IPS-18a (cell line): ENCODE results near the gene SLC30A1.
"Not testable (repeated sequence)": the region's sequence is repeated elsewhere in the genome, so short reads cannot be mapped to it uniquely, and the experiment has no call there.

Source experiments
- H3K27ac ChIP-seq: one replicate; pipeline ENCODE4 v1.5.1; 2013; ENCODE audit warnings: low read length
- H3K27me3 ChIP-seq: one replicate; pipeline ENCODE4 v1.6.1; 2013; ENCODE audit warnings: mild to moderate bottlenecking, low read length; ENCODE audit not compliant: control insufficient read depth, insufficient read depth
- H3K36me3 ChIP-seq: one replicate; pipeline ENCODE4 v1.6.1; 2013; ENCODE audit warnings: low read depth, low read length; ENCODE audit not compliant: control insufficient read depth
- H3K4me1 ChIP-seq: one replicate; pipeline ENCODE4 v1.6.1; 2013; ENCODE audit warnings: low read depth, low read length; ENCODE audit not compliant: control insufficient read depth
- H3K4me3 ChIP-seq: one replicate; pipeline ENCODE4 v1.5.1; 2013; ENCODE audit warnings: low read length
- H3K9ac ChIP-seq: one replicate; pipeline ENCODE4 v1.6.1; 2013; ENCODE audit warnings: mild to moderate bottlenecking, low read length, moderate library complexity
- H3K9me3 ChIP-seq: one replicate; pipeline ENCODE4 v1.6.1; 2013; ENCODE audit warnings: low read depth, low read length; ENCODE audit not compliant: control insufficient read depth

The SLC30A1 gene

GRCh38 chr1:211549092-211549711 lies 29.8 kb downstream of the SLC30A1 start:
- H3K27ac ChIP-seq = no peak overlapping the region
- H3K9ac ChIP-seq = no peak overlapping the region
- no peaks in the 10 kb centered on the region for H3K36me3 ChIP-seq
- no peaks in the 10 kb centered on the region for H3K9me3 ChIP-seq
- peaks cover 10% of the 10 kb centered on the region for H3K4me1 ChIP-seq
- H3K4me3 ChIP-seq = no peak overlapping the region
- no peaks in the 10 kb centered on the region for H3K27me3 ChIP-seq

GRCh38 chr1:211548321-211549091 lies 30.5 kb downstream of the SLC30A1 start:
- Histone ChIP-seq H3K4me1 (peaks cover 10% of the 10 kb centered on the region), H3K27ac (no peak overlapping the region), H3K36me3 (no peaks in the 10 kb centered on the region), H3K4me3 (no peak overlapping the region), H3K9ac (no peak overlapping the region), H3K27me3 (no peaks in the 10 kb centered on the region), H3K9me3 (no peaks in the 10 kb centered on the region)

DNA sequence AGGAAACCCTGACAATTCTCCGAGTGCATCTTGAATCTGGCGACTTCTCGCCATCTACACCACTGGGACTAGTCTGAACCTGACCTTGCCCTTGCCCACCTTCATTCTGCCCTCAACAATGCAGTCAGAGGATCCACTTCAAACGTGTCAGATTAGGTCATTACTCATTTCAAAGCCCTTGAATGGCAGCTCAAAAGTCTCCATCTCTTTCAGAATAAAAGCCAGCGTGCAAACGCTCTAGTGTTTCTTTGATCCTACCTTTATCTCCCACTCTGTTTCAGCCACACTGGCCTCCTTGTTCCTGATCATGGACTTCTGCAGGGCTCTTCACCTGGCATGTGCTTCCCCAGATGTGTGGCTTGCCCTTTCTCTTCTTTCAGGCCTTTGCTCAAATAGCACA lies 31.3 kb downstream of the SLC30A1 start:
- Histone ChIP-seq H3K9ac (no peak overlapping the region), H3K36me3 (no peaks in the 10 kb centered on the region), H3K4me3 (no peak overlapping the region), H3K9me3 (no peaks in the 10 kb centered on the region), H3K27me3 (no peaks in the 10 kb centered on the region), H3K27ac (no peak overlapping the region), H3K4me1 (peaks cover 10% of the 10 kb centered on the region)

DNA sequence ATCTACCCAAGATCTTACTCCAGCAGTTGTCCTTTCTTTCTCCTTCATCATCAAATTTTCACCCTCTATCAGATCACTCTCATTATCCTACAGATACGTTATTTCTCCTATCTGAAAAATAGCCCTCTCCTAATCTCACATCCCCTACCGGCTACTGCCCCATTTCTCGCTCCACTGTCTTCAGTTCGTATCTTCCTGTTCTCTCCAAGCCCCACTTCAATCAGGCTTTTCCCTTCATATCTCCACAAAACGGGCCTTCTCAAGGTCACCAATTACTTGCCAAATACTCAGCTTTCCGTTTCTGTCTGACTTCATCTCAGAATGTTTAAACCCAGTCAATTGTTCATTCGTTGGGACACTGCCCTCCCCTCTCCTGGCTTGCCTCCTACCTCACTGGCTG lies 32.4 kb downstream of the SLC30A1 start:
- Histone ChIP-seq H3K36me3 (no peaks in the 10 kb centered on the region), H3K4me3 (no peak overlapping the region), H3K27me3 (no peaks in the 10 kb centered on the region), H3K27ac (no peak overlapping the region), H3K9me3 (no peaks in the 10 kb centered on the region), H3K4me1 (peaks cover 10% of the 10 kb centered on the region), H3K9ac (no peak overlapping the region)

DNA sequence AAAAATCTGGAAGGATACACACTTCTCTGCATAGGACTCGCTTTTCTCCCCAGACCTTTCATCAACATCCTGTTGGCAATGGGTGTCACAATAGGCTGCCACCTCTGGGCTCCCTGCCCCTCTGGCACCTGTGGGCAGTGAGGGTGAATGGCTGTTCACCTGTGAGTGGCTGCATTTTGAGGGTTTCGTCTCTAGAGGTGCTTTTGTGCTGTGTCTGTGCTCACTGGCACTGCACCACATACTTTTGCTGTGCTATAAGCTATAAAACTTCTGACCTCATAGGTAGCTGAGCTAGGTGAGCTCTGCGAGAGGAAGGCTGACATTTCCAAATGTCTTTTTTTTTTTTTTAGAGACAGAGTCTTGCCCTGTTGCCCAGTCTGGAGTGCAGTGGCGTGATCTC lies 35.9 kb downstream of the SLC30A1 start:
- Histone ChIP-seq H3K4me1 (peaks cover 7% of the 10 kb centered on the region), H3K27ac (no peak overlapping the region), H3K9me3 (no peaks in the 10 kb centered on the region), H3K36me3 (no peaks in the 10 kb centered on the region), H3K4me3 (no peak overlapping the region), H3K9ac (no peak overlapping the region), H3K27me3 (no peaks in the 10 kb centered on the region)

DNA sequence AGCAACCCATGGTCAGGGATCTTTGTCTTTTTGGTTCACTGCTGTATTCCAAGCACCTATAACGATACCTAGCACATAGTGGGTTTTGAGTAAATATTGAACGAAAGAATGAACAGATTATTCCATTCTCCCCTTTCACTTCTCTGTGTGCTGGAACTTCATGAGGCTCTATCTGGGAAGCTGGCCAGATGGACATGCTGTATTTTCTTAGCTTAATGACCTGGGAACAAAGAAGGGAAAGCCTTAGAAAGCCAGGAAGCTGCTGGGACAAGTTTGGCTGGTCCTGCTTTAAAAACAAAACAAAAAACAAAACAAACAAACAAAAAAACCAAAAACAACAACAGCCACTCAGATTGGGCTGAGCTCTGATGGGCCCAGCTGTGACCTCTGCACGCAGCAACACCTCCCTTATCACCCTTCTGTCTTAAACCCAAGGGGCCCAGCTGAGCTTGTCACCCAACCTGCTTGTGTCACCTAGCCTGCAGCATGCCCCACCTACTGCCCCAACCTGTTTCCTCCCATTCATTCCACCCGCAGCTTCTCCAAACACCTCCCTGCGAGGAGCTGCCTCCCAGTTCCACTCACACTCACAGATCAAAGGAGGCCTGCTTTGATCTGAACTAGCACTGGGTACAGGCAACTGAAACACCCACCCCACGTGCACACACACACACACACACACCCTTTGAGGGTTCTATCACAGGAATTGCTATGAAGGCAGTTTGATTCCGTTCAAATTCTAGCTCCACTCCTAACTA lies 37.1 kb downstream of the SLC30A1 start:
- Histone ChIP-seq H3K36me3 (no peaks in the 10 kb centered on the region), H3K27ac (no peak overlapping the region), H3K4me1 (peaks cover 7% of the 10 kb centered on the region), H3K27me3 (no peaks in the 10 kb centered on the region), H3K4me3 (no peak overlapping the region), H3K9me3 (no peaks in the 10 kb centered on the region), H3K9ac (no peak overlapping the region)

GRCh38 chr1:211541278-211541677 lies 37.7 kb downstream of the SLC30A1 start:
- Histone ChIP-seq H3K9ac (no peak overlapping the region), H3K4me3 (no peak overlapping the region), H3K9me3 (no peaks in the 10 kb centered on the region), H3K36me3 (no peaks in the 10 kb centered on the region), H3K4me1 (peaks cover 7% of the 10 kb centered on the region), H3K27ac (no peak overlapping the region), H3K27me3 (no peaks in the 10 kb centered on the region)

DNA sequence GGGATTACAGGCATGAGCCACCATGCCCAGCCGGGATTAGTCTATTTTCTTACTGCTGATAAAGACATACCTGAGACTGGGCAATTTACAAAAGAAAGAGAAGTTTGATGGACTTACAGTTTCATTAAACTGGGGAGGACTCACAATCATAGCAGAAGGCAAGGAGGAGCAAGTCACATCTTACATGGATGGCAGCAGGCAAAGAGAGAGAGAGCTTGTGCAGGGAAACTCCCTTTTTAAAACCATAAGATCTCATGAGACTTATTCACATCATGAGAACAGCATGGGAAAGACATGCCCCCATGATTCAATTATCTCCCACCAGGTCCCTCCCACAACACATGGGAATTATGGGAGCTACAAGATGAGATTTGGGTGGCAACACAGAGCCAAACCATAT lies 38.1 kb downstream of the SLC30A1 start:
- not testable (repeated sequence) for H3K27me3 ChIP-seq

DNA sequence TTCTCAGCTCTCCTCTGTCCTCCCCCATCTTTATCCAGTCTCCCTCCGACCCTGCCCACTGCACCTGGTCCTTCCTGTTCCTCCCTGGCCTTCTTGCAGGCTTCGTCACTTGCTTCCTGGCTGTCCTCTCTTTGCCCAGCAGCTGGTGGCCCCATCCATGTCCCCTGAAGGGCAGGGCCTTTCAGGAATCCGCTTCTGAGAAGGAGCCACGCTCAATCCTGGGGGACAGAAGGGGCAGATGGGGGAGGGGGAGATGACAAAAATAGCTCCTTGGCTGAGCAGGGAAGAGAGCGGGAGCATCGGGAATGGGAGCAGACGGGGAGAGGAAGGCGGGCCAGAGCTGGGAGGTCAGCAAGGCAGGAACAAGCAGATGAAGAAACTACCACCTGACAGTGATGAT lies 40.7 kb downstream of the SLC30A1 start:
- Histone ChIP-seq H3K27me3 (no peaks in the 10 kb centered on the region), H3K36me3 (no peaks in the 10 kb centered on the region), H3K9me3 (no peaks in the 10 kb centered on the region), H3K27ac (no peak overlapping the region), H3K4me1 (peaks cover 7% of the 10 kb centered on the region), H3K9ac (no peak overlapping the region), H3K4me3 (no peak overlapping the region)

More for the DNA sequence above, 38.1 kb downstream of the SLC30A1 start:
- H3K36me3 ChIP-seq, H3K9ac ChIP-seq, H3K27ac ChIP-seq, H3K4me1 ChIP-seq, H3K9me3 ChIP-seq, H3K4me3 ChIP-seq: not testable (repeated sequence)

GRCh38 chr1:211537253-211537652 lies 41.7 kb downstream of the SLC30A1 start:
- Histone ChIP-seq H3K27ac (no peak overlapping the region), H3K4me1 (peaks cover 7% of the 10 kb centered on the region), H3K9me3 (no peaks in the 10 kb centered on the region), H3K36me3 (no peaks in the 10 kb centered on the region), H3K27me3 (no peaks in the 10 kb centered on the region), H3K9ac (no peak overlapping the region), H3K4me3 (no peak overlapping the region)

DNA sequence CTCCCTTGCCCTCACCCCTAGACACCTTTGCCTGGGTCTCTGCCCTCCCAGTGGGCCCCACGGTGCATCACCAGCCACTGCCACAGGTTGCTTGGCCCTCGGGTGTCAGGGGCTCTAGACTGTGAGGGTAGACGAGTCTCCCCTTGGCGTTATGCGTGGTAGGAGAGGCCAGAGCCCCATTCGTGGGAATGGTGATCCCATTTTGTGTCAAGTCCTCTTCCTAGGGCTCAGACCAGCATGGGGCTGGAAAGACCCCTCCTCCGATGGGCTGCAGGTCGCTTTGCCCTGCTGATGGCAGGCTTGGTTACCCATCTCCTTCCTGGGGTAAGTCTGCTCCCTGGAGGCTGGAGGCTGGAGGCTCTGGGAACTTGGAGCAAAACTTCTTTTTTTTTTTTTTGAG lies 42.4 kb downstream of the SLC30A1 start:
- no peaks in the 10 kb centered on the region for H3K27me3 ChIP-seq
- no peak overlapping the region for H3K4me3 ChIP-seq
- H3K4me1 ChIP-seq = peaks cover 7% of the 10 kb centered on the region
- H3K9ac ChIP-seq = no peak overlapping the region
- no peak overlapping the region for H3K27ac ChIP-seq
- no peaks in the 10 kb centered on the region for H3K9me3 ChIP-seq
- no peaks in the 10 kb centered on the region for H3K36me3 ChIP-seq
